ENCODE data around the gene TTLL10.
"Not testable (repeated sequence)": the region's sequence is repeated elsewhere in the genome, so short reads cannot be mapped to it uniquely, and the experiment has no call there.

Gene TTLL10

GRCh38 chr1:1181938-1182410, 8.3 kb downstream of the TTLL10 start:
- DNase-seq (ENCODE audit: low read depth, low spot score): no peak

GRCh38 chr1:1182491-1183220, 9.0 kb downstream of the TTLL10 start:
- H3K27ac ChIP-seq: no peak overlapping the region
- DNase-seq (ENCODE audit: low read depth, low spot score): no peak

More at GRCh38 chr1:1181938-1182410, 8.3 kb downstream of the TTLL10 start:
- no peak overlapping the region for H3K27ac ChIP-seq

GRCh38 chr1:1183221-1183747, 9.6 kb downstream of the TTLL10 start:
- DNase-seq (ENCODE audit: low read depth, low spot score): no peak
- no peak overlapping the region for H3K27ac ChIP-seq

GRCh38 chr1:1183833-1184775, 10.4 kb downstream of the TTLL10 start:
- DNase-seq (ENCODE audit: low read depth, low spot score): no peak

GRCh38 chr1:1185101-1185765, 11.6 kb downstream of the TTLL10 start:
- DNase-seq (ENCODE audit: low read depth, low spot score): no peak
- H3K27ac ChIP-seq: no peak overlapping the region

More at GRCh38 chr1:1183833-1184775, 10.4 kb downstream of the TTLL10 start:
- H3K27ac ChIP-seq: no peak overlapping the region

GRCh38 chr1:1187938-1188337, 14.3 kb downstream of the TTLL10 start:
- no peak for DNase-seq (ENCODE audit: low read depth, low spot score)
- H3K27ac ChIP-seq: no peak overlapping the region

GRCh38 chr1:1189111-1189510, 15.4 kb downstream of the TTLL10 start:
- H3K27ac ChIP-seq: no peak overlapping the region
- DNase-seq (ENCODE audit: low read depth, low spot score): no peak

GRCh38 chr1:1191734-1192133, 18.1 kb downstream of the TTLL10 start:
- DNase-seq (ENCODE audit: low read depth, low spot score): no peak
- H3K27ac ChIP-seq: no peak overlapping the region

- H3K27ac ChIP-seq: no peak overlapping the region
- no peak for DNase-seq (ENCODE audit: low read depth, low spot score)
These were observed 21.0 kb downstream of the TTLL10 start for GRCh38 chr1:1194723-1195122.

- not testable (repeated sequence) for DNase-seq (ENCODE audit: low read depth, low spot score); H3K27ac ChIP-seq
These were observed 22.0 kb downstream of the TTLL10 start for GRCh38 chr1:1195726-1196125.

GRCh38 chr1:1196431-1197187, 22.9 kb downstream of the TTLL10 start:
- no peak overlapping the region for H3K27ac ChIP-seq
- no peak for DNase-seq (ENCODE audit: low read depth, low spot score)

GRCh38 chr1:1197188-1197500, 23.5 kb downstream of the TTLL10 start:
- no peak for DNase-seq (ENCODE audit: low read depth, low spot score)
- no peak overlapping the region for H3K27ac ChIP-seq

GRCh38 chr1:1197551-1198422, 24.1 kb downstream of the TTLL10 start:
- no peak overlapping the region for H3K27ac ChIP-seq
- DNase-seq (ENCODE audit: low read depth, low spot score): no peak

- DNase-seq (ENCODE audit: low read depth, low spot score): no peak
- no peak overlapping the region for H3K27ac ChIP-seq
These were observed 24.9 kb downstream of the TTLL10 start for GRCh38 chr1:1198423-1199140.

- no peak for DNase-seq (ENCODE audit: low read depth, low spot score)
- H3K27ac ChIP-seq: no peak overlapping the region
These were observed 25.7 kb downstream of the TTLL10 start for GRCh38 chr1:1199141-1199960.

GRCh38 chr1:1199961-1200875, 26.5 kb downstream of the TTLL10 start:
- H3K27ac ChIP-seq: no peak overlapping the region
- DNase-seq (ENCODE audit: low read depth, low spot score): no peak
